HG03103 (cell line): ENCODE measurements around the gene GLT6D1.

ENCODE experiments used
- ATAC-seq: cut with Tn5 transposase; IDR thresholded peaks from one replicate; pipeline ENCODE4 v1.9.1; 2021; ENCODE audit warnings: low read depth; ENCODE audit not compliant: unreplicated experiment

The GLT6D1 gene

GRCh38 chr9:135632841-135633240 lies 6.5 kb downstream of the GLT6D1 start:
- ATAC-seq, result no peak

DNA sequence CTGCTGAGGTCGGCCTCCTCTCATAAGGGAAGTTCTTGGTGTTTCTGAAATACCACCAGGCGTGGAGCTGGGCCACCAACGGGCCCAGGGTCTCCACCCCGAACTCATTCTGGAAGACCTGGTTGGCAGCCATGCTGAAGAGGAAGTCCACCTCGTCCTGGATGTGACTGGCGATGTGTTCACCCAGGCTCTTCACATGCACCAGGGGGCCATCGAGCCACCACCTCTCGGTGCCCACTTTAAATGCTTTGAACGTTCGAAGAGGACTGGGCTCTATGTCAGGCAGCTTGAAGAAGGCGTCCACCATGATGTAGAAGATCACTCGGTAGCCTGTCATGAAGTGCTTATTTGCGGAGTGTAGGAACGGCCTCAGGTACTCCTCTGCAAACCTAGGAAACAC lies 15.1 kb downstream of the GLT6D1 start:
- ATAC-seq, result no peak

DNA sequence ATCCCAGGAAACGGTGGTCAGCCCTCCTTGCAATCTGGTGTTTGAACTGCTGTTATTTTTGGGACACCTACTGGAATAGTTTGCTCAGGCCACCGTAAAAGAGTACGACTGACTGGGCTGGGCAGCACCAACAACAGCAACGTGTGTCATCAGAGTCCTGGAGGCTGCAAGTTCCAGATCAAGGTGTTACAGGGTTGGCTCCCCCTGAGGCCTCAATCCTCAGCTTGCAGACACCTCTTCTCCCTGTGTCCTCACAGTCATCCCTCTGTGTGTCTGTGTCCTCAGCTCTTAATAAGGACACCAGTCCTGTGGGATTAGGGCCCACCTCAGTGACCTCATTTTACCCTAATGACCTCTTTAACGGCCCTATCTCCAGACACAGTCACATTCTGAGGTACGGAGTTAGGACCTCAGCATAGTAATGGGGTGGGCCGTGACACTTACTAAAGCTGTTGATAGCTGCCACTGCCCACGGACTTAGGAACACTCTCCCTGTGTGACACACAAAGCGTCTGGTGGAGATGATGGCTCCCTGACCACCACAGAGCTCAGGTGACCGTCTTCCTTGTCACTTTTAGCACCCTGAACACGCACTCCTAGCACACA lies 16.8 kb downstream of the GLT6D1 start:
- no peak for ATAC-seq

- no peak for ATAC-seq
Observed at GRCh38 chr9:135620558-135620957, 18.8 kb downstream of the GLT6D1 start.

DNA sequence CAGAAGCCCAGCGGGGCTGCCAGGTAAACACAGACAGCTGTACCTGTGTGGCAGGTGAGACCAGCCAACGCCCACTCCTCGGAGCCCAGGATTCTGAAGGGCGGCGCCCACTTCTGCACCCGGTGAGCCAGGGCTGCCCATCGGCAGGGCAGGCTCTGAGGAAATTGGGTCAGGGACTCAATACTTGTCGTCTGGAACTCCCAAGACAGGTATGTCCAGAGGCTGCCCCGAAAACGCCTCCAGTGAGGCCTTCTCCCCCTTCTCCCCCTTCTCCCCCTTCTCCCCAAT lies 19.8 kb downstream of the GLT6D1 start:
- ATAC-seq, result no peak

DNA sequence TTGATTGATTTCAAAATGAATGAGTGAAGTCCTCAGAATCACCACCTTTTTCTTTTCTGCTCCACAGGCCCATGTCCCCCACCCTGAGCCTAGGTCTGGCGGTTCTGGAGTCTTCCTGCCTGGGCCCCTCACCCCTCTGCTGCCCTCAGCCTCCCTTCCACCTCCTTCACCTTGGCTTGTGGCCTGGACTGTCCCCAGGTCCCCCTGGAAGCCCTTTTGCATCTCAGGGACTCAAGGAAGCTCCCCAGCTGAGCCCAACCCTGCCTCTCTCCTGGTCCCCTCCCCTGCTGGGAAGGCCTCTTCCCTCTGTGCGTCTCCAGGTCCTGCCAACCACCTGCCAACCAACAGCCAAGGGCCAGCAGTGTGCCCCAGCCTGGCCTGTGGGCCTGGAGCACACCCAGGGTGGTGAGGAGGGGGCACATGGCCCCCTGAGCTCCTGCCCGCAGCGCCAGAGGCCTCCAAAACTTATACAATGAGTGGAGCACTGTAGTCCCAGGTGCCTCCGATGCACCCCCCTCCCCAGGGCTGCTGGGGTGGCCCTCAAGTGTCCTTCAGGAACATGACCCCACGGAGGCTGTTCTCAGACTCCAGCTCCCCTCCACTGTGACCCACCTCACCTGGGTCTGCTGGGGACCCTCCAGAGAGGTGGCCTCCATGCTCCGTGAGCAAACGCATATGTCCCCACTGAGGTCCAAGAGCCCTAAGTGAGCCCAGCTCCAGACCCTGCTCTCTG lies 20.3 kb downstream of the GLT6D1 start:
- ATAC-seq, result no peak

- no peak for ATAC-seq
Observed at GRCh38 chr9:135617991-135618411, 21.3 kb downstream of the GLT6D1 start.

GRCh38 chr9:135617538-135617900 lies 21.8 kb downstream of the GLT6D1 start:
- ATAC-seq, result no peak

- no peak for ATAC-seq
Observed at GRCh38 chr9:135616619-135617537, 22.5 kb downstream of the GLT6D1 start.

- ATAC-seq, result no peak
Observed at GRCh38 chr9:135615666-135616618, 23.4 kb downstream of the GLT6D1 start.

- no peak for ATAC-seq
Observed at GRCh38 chr9:135614821-135615665, 24.3 kb downstream of the GLT6D1 start.

GRCh38 chr9:135613946-135614805 lies 25.2 kb downstream of the GLT6D1 start:
- ATAC-seq, result no peak

DNA sequence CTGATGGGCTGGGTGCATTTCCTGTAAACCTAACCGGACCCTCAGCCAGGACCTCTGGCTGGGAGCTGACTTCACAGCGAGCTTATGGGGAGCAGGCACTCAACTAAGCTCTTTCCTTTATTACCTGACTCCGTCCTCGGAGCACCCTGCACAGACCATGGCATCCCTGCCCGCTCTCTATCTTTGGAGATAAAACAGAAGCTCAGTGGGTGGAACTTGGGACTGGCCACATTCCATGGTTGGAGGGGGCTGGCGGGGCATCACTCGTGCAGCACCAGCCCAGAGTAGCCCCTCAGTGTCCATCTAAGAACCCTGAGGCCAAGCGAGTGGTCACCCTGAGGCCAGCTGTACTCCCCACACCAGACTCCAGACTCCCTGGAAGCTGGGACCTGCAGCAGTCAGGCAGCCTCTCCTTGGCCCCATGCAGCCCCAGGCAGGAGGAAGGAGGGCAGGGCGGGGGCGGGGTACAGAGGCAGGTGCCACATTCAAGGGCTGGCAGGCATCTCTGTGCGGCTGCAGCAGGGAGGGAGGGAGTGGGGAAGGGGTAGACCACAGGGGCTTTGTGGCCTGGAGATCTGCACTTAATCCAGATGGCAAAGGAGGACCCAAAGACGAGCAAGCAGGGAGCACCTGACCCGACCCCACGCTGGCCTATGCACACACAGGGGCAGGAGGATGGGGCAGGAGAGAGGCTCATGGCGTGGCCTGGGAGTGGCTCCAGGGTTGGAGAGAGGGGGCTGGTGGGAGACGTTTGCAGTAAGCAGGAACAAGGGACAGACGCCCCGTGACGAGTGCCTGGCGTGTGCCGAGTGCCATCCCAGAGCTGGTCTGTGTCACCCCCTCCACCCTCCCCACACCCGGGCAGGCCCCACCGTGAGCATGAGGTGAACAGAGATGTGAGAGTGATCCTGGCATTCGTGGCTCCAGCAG lies 26.1 kb downstream of the GLT6D1 start:
- no peak for ATAC-seq

DNA sequence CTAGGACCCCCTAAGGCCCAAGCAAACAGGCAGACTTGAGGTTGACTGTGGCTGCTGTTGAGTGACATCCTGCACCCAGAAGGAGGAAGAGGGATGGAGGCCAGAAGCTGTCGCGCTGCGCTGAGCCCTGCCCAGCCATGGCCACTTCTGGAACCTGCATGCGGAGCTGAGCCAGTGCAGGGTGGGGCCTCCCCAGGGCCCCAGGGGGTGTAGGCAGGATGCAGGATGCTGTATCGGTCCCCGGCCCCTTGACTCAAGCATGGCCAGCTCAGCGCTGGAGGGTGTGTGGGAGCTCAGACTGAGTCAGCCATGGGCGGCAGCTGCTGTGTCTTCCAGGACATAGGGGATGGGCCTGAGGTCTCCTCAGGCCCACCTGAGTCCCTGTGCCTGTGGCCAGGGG lies 26.9 kb downstream of the GLT6D1 start:
- no peak for ATAC-seq

DNA sequence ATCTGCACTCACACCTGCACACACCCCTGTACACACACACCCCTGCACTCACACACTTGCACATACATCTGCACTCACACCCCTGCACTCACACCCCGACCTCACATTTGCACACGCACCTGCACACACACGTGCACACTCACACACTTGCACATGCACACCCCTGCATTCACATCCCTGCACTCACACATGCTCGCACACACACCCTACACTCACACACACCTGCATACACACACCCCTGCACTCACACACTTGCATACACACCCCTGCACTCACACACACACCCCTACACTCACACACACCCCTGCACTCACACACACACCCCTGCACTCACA lies 27.5 kb downstream of the GLT6D1 start:
- no peak for ATAC-seq

GRCh38 chr9:135611142-135611874 lies 28.0 kb downstream of the GLT6D1 start:
- ATAC-seq, result no peak
